K562 (cell line): ENCODE measurements around the gene AGGF1. TPM values are rescaled to one million over a fixed set of nuclear protein-coding genes. Genes with fewer than 3 reads are reported as not detected.

Experiments
- BMI1 ChIP-seq: fragments of 150-350 bp; IDR thresholded peaks from 2 replicates; pipeline ENCODE4 v1.6.1; 2014; ENCODE audit warnings: low read length
- MYNN ChIP-seq, 2 experiments: sonication (generic); formaldehyde crosslinking in 1 of 2; IDR thresholded peaks; 2 replicates each; pipeline versions ENCODE4 v1.5.0 to v1.6.1; 2016 to 2020; ENCODE audit warnings: antibody characterized with exemption in 1 of 2, missing genetic modification reagents in 1 of 2
- PTTG1 ChIP-seq: fragments of 450-650 bp; IDR thresholded peaks from 2 replicates; pipeline ENCODE4 v1.6.1; 2016; ENCODE audit warnings: low read depth, mild to moderate bottlenecking, missing genetic modification characterization, missing compliant biosample characterization
- TAL1 ChIP-seq: fragments of 450-650 bp; IDR thresholded peaks from 2 replicates; pipeline ENCODE4 v1.6.1; 2016; ENCODE audit warnings: mild to moderate bottlenecking
- ZNF133 ChIP-seq: fragments of 250-450 bp; sonication (Bioruptor Pico); IDR thresholded peaks from 2 replicates; pipeline ENCODE4 v1.4.0; 2020; ENCODE audit warnings: mild to moderate bottlenecking
- ZNF41 ChIP-seq: fragments of 250-450 bp; sonication (Bioruptor Pico); conservative IDR thresholded peaks from 2 replicates; pipeline ENCODE4 v1.4.0; 2020; ENCODE audit warnings: mild to moderate bottlenecking
- polyA plus RNA-seq, 8 experiments: library from polyadenylated mRNA; depleted of rRNA in 4 of 8; stranded (reverse) in 5 of 8; unstranded in 3 of 8; fragments of >200 nt; fragmentation: Nextera tagmentation in 2 of 8; fragmentation: Illumina TruSeq in 1 of 8; extraction: Ambion mirVana in 2 of 8; extraction: Trizol in 1 of 8; gene quantifications; 2 replicates each; pipeline versions ENCODE4 v1.2.1 to v1.2.3, GENCODE V29; 2011 to 2014; ENCODE audit warnings: inconsistent platforms in 1 of 8, missing spikeins in 1 of 8
- total RNA-seq, 7 experiments: library from RNA; depleted of rRNA in 6 of 7; stranded (reverse); fragments of >200 nt in 6 of 7; fragmentation: Illumina TruSeq in 2 of 7; extraction: Trizol in 2 of 7; gene quantifications; 2 replicates each; pipeline versions ENCODE4 v1.2.1 to v1.2.3, GENCODE V29; 2011 to 2021; ENCODE audit warnings: low replicate concordance in 1 of 7
- TF ChIP-seq, protein P1 (sequence below): sonication (generic); formaldehyde crosslinking; IDR thresholded peaks from 2 replicates; pipeline ENCODE4 v1.8.1; 2022; ENCODE audit warnings: missing genetic modification reagents
- TF ChIP-seq, protein P2 (sequence below), 2 experiments: IDR thresholded peaks; 2 replicates each; pipeline ENCODE4 v1.6.1; 2012; ENCODE audit warnings: improper control_type of control experiment in 2 of 2, low read depth in 2 of 2, low read length in 2 of 2, borderline replicate concordance in 1 of 2
- TF ChIP-seq, protein P3 (sequence below): fragments of 250-450 bp; sonication (Bioruptor Pico); IDR thresholded peaks from 2 replicates; pipeline ENCODE4 v1.5.0; 2021; ENCODE audit warnings: mild to moderate bottlenecking, moderate library complexity

The AGGF1 gene
- total and polyA plus RNA-seq, 9 of the 15 experiments (the other 6 are each of a cell fraction or from before 2014, with no cell fraction given), result 5.2 to 20.4 (median 13.4) TPM

DNA sequence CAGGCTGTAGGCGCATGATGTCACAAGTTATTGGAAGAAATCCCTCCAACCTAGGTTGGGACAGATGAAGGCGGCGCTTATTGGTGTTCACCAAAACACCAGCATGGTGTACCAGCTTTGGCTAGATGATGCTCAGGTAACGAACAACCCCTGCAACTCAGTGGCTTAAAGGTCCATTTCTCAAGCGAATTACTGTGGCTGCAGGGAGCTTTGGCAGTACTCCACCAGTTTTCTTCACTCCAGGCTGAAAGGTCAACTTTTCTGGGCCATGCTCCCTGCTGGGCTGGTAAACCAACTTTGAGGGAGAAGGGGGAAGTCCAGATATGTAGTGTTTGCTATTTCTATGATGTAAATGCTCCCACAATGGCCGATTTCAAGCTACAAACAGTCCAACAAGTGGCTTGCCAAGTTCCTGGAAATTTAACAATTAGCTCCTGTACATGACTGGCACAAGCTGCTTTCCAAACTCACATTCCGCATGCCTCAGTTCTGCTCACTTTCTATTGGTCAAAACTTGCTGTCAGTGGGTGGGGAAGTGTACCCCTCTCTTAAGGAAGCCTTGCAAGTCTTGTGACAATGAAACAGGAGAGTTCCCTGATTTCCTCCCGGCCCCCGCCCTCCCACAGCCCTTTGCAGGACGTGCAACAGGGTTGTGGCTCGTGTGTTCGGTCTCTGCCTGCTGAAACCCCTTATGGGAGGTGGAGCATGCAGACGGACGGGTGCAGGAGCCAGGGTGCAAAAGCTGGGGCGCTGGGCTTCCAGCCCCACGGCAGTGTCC is 57.5 kb downstream of the AGGF1 start (continued):
- TF ChIP-seq, protein P1, sequence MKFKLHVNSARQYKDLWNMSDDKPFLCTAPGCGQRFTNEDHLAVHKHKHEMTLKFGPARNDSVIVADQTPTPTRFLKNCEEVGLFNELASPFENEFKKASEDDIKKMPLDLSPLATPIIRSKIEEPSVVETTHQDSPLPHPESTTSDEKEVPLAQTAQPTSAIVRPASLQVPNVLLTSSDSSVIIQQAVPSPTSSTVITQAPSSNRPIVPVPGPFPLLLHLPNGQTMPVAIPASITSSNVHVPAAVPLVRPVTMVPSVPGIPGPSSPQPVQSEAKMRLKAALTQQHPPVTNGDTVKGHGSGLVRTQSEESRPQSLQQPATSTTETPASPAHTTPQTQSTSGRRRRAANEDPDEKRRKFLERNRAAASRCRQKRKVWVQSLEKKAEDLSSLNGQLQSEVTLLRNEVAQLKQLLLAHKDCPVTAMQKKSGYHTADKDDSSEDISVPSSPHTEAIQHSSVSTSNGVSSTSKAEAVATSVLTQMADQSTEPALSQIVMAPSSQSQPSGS (CRISPR knock-in tag), result no peak
- no peak for TF ChIP-seq MYNN (IDR thresholded peaks at IDR 0.05)
- TF ChIP-seq MYNN (CRISPR knock-in tag; IDR thresholded peaks at IDR 0.05), result no peak
- no peak for TF ChIP-seq ZNF133 (CRISPR knock-in tag)
- TF ChIP-seq, protein P2, sequence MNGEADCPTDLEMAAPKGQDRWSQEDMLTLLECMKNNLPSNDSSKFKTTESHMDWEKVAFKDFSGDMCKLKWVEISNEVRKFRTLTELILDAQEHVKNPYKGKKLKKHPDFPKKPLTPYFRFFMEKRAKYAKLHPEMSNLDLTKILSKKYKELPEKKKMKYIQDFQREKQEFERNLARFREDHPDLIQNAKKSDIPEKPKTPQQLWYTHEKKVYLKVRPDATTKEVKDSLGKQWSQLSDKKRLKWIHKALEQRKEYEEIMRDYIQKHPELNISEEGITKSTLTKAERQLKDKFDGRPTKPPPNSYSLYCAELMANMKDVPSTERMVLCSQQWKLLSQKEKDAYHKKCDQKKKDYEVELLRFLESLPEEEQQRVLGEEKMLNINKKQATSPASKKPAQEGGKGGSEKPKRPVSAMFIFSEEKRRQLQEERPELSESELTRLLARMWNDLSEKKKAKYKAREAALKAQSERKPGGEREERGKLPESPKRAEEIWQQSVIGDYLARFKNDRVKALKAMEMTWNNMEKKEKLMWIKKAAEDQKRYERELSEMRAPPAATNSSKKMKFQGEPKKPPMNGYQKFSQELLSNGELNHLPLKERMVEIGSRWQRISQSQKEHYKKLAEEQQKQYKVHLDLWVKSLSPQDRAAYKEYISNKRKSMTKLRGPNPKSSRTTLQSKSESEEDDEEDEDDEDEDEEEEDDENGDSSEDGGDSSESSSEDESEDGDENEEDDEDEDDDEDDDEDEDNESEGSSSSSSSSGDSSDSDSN (IDR thresholded peaks at IDR 0.05; ENCODE audit: borderline replicate concordance in 1 of 2, low read depth in 2 of 2, low read length in 2 of 2), result no peak
- TF ChIP-seq, protein P3, sequence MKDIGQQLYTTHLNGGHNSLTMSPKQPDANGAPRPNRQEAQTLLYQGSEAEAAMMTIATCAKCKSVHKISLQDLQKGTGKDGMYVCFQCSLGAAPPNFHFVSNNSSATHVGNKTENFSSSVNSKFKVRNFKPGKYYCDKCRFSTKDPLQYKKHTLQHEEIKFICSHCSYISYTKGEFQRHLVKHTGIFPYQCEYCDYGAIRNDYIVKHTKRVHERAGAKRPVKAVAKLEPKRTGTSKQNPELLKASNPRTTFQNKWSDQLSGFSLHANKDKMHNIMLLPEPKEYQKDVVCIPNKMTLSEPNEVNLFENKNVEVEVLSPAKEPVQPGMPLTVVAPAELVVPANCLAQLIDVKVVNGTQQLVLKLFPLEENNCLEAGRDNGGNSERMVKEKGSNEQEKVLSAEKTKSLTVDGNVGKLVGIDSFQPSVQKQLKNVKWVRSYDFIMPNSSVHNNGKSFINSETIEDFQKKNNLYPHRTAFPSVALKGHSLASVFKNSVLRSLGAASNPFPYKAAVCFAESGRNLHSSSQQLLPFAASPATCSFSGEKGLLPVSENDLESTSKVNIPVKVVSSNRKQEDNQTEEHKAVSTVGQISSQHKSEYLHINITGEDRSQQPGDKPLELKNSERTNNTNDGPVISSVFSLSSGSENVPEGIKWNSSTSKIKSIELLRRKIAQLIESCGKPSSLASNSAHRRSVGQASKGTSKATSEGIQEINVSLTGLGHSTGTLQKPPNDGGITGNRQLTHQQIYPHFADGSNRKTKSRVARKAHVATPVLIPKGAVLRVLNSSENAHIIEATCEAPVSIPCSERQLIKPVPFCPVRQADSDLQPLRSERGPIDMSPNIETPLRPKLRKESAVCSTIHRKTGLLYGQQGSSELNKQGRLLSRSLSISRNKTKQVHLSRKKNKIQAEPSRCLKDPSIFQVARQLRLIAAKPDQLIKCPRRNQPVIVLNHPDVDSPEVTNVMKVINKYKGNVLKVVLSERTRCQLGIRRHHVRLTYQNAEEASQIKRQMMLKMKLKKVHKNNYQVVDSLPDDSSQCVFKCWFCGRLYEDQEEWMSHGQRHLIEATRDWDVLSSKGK (CRISPR knock-in tag), result no peak
- TF ChIP-seq PTTG1 (tag), result no peak
- no peak for TF ChIP-seq TAL1
- TF ChIP-seq BMI1, result no peak
- no peak for TF ChIP-seq ZNF41 (CRISPR knock-in tag)
